Pons (tissue), 1 donor: ENCODE data around the gene CWC27.
"Not testable (repeated sequence)": the region's sequence is repeated elsewhere in the genome, so short reads cannot be mapped to it uniquely, and the experiment has no call there.

ENCODE experiments used
- DNase-seq: peaks from one replicate; pipeline ENCODE4 v3.0.0-alpha.2; 2016; ENCODE audit warnings: low spot score

The CWC27 gene

GRCh38 chr5:64923151-64923685 lies 154.5 kb downstream of the CWC27 start:
- no peak for DNase-seq

DNA sequence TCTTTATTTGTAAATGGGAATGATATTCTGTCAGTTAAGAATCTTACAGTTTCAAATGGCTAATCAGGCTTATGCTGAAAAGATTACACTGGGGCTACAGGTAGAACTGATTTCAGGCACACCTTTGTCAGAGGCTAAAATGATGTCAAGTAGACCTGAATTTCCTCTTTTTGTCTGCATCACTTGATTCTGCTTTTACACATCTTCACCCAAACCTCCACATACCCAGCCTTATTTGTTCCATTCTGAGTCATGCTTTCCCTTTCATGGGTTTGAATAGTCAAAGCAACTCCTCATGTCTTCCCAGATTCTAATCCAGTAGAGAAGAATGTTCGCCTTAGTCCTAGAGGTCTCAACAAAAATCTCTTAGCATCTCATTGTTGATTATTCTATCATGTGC lies 156.4 kb downstream of the CWC27 start:
- DNase-seq = no peak

- no peak for DNase-seq
Observed at GRCh38 chr5:64929833-64930232, 161.1 kb downstream of the CWC27 start.

GRCh38 chr5:64930672-64931318 lies 162.1 kb downstream of the CWC27 start:
- DNase-seq = no peak

GRCh38 chr5:64939422-64939771 lies 170.7 kb downstream of the CWC27 start:
- DNase-seq = not testable (repeated sequence)

- no peak for DNase-seq
Observed at GRCh38 chr5:64939772-64940510, 171.2 kb downstream of the CWC27 start.

DNA sequence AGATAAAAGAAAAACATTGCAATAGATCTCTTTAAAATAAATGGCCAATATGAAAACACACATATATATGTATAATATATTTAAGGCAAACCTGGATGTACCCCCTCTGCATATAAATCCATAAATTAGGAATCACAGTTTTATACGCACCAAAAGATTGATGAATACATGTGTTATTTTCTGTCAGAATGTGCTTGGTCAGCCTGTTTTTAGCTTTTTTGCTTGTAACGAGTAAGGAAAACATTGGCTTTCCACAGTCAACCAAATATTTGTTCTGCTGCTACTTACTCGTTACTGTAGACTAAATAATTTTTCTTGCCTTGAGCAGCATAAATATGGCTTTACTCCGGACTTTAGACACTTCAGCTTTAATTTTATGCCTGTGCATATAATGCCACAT lies 173.7 kb downstream of the CWC27 start:
- no peak for DNase-seq

DNA sequence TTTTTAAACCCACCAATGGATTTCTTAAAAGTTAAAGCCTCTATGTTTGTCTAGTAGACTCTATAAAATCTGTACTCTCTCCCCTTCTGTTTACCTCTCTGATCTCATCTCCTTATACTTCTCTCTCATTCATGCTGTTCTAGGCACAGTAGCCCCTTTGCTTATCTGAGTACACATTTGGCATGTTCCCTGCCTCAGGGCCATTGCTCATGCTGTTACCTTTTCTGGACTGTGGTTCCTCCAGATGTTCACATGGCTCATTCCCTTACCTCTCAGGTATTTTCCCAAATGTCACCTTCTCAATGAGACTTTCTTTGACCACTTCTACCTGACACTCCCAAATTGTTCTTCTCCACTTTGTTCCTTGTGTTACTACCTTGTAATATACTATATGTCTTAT lies 176.1 kb downstream of the CWC27 start:
- DNase-seq = no peak

- DNase-seq = no peak
Observed at GRCh38 chr5:64947031-64947430, 178.3 kb downstream of the CWC27 start.

GRCh38 chr5:64947801-64948200 lies 179.1 kb downstream of the CWC27 start:
- no peak for DNase-seq

DNA sequence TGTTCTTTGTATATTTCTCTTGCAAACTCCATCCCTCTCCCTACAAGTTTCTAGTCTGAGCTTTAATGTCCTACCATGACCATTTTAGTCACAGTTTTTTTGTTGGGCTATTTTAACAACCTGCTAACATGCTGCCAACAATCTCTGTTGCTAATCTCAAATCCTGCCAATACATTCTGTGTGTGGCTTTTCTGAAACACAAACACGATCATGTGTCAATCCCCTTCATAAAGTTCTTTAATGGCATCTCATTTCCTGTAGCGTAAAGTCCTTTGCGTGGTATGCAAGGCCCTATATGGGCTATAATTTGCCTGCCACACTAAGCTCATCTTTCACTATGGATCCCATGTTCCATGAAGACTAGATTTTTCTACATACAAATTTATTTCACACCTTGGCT lies 180.6 kb downstream of the CWC27 start:
- no peak for DNase-seq

GRCh38 chr5:64952951-64953673 lies 184.4 kb downstream of the CWC27 start:
- no peak for DNase-seq

- no peak for DNase-seq
Observed at GRCh38 chr5:64954518-64954917, 185.8 kb downstream of the CWC27 start.

GRCh38 chr5:64958757-64959391 lies 190.1 kb downstream of the CWC27 start:
- DNase-seq = peak; percentile 25

- DNase-seq = no peak
Observed at GRCh38 chr5:64963278-64963677, 194.5 kb downstream of the CWC27 start.

DNA sequence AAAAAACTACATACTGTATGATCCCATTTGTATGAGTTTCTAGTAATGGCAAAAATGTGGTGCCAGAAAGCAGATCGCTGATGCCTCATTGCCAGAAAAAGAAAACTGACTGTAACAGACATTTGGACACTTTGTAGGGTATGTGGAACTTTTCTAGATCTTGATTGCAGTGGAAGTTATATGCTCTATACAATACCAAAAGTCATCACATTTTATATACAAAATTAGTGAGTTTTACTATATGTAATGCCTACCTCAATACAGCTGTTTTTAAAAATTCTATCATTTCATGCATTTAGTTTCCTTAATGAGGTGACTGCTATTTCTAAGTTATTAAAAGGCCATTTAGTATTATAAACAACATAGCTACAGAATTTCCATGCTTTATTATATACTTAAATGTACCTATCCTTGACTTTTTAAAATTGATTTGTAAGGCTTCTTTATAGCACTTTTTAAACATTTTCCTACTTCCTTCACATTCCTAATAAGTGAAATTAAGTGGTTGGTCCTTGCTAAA lies 199.9 kb downstream of the CWC27 start:
- no peak for DNase-seq

DNA sequence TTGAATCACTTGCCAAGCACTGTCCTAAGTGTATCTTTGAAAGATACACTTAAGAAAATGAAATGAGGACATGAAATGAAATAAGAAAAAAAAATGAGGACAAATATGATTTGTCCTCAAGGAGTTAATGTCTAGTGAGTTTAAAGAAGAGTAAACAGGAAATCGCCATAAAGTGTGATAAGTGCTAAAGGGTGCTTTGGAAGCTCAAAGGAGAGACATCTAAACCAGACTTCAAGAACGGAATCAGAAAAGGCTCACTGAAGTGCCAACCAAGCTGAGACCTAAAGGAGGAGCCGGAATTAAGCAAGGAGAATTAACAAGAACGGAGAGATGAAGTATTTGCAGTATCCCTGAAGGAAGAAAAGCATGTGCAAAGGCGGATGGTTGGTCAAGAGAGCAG lies 200.8 kb downstream of the CWC27 start:
- no peak for DNase-seq

DNA sequence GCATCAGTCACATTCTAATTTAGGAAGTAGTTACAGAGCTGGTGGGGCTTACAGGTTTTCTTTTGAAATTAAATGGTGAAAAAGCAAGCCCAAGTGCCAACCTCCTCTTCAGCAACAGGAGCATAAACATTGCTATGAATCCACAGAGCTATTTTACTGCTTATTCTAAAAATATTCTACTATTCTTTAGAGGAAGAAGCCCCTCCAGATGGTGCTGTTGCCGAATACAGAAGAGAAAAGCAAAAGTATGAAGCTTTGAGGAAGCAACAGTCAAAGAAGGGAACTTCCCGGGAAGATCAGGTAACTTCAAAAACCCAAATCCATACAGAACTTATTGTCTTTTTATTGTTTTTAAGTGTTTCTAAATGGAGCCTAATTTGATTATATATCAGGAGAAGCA lies 202.8 kb downstream of the CWC27 start:
- DNase-seq = no peak

GRCh38 chr5:64971990-64972389 lies 203.3 kb downstream of the CWC27 start:
- DNase-seq = no peak

GRCh38 chr5:64972591-64972990 lies 203.9 kb downstream of the CWC27 start:
- no peak for DNase-seq

GRCh38 chr5:64973215-64973614 lies 204.5 kb downstream of the CWC27 start:
- no peak for DNase-seq

DNA sequence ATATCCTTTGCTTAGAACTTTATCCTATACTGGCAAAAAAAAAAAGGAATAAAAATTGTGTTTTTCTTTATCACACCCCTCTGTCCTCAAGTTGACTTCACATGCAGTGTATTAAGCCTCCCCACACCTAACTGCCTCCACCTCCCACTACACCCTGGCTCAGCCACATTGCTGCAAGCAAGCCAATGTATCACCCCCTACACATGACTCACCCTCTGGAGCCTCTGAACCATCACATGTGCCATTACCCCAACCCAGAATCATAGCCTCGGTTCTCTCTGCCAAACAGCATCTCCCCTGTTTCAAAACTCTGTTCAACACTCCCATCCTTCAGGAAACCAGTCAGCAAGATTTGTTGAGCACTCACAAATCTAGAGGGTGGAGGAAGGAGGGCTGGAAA lies 209.0 kb downstream of the CWC27 start:
- no peak for DNase-seq
